CD4-positive, alpha-beta T cell treated with Interleukin-1 beta for 1 hour (primary cell): ENCODE data around the gene CPE.
A peak's percentile ranks its signal among the peaks of the same experiment; 100 is the strongest.
"Not testable (repeated sequence)": the region's sequence is repeated elsewhere in the genome, so short reads cannot be mapped to it uniquely, and the experiment has no call there.

Source experiments
- DNase-seq, 2 donors: peaks; one replicate each; pipeline ENCODE4 v3.0.0-alpha.2; 2020 to 2022

CPE gene

DNA sequence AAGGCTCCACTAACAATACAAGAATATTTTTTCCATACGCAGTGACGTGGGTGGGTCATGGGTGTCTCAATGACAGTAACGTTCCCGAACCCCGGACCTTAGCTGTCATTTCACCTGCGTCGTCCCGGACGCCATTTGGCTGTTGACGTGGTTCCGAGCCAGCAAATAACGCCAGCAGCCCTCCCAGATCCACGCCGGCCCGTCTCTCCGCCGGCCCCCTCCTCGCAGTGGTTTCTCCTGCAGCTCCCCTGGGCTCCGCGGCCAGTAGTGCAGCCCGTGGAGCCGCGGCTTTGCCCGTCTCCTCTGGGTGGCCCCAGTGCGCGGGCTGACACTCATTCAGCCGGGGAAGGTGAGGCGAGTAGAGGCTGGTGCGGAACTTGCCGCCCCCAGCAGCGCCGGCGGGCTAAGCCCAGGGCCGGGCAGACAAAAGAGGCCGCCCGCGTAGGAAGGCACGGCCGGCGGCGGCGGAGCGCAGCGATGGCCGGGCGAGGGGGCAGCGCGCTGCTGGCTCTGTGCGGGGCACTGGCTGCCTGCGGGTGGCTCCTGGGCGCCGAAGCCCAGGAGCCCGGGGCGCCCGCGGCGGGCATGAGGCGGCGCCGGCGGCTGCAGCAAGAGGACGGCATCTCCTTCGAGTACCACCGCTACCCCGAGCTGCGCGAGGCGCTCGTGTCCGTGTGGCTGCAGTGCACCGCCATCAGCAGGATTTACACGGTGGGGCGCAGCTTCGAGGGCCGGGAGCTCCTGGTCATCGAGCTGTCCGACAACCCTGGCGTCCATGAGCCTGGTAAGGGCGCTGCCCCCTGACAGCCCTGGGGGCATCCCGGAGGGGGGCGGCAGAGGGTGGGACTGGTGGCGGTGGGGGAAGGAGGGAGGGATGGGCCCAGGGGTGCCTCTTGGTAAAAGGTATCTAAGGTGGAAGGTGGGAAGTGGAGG, at the start of gene CPE:
Gene CPE, plus strand, starts transcription at position 264 of the 933 bp plus-strand sequence. Its CDS starts 214 bp downstream, at position 478.
- DNase-seq = peak; percentile 40 to 60

DNA sequence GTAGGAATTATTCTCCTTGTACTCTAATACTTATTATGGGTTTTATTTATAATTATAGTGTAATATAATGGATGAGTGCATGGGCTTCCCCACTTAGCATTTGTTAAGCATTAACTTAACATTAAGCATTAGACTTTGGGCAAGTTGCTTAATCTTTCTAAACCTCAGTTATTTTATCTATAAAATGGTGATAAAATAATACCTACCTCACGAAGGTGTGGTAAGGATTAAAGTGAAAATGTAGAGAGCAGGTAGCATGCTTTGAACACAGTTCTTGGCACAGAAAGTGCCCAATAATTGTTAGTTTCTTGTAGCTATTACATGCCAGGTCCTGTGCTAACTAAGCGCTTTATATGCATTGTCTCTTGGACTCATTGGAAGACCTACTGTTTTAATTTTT, 48.7 kb upstream of the CPE start:
- no peak for DNase-seq

- no peak for DNase-seq
These were observed 48.1 kb upstream of the CPE start for GRCh38 chr4:165330666-165331065.

- DNase-seq = no peak
These were observed 47.4 kb upstream of the CPE start for GRCh38 chr4:165331359-165331758.

DNA sequence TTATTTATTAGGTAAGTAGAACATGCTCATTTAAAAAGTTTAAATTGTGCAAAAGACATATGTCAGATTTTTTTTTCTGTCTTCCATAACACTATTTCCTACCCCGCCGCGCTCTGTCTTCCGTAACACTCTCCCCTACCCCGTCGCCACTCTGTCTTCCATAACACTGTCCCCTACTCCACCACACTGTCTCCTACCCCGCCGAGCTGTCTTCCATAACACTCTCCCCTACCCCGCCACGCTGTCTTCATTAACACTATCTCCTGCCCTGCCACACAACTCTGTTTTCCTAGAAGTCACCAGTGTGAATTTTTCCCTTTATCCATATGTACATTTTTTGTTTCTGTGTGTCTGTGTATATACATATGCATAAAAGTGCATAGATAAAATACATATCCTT, 47.0 kb upstream of the CPE start:
- DNase-seq = no peak

GRCh38 chr4:165332502-165332901, 46.3 kb upstream of the CPE start:
- DNase-seq = no peak

DNA sequence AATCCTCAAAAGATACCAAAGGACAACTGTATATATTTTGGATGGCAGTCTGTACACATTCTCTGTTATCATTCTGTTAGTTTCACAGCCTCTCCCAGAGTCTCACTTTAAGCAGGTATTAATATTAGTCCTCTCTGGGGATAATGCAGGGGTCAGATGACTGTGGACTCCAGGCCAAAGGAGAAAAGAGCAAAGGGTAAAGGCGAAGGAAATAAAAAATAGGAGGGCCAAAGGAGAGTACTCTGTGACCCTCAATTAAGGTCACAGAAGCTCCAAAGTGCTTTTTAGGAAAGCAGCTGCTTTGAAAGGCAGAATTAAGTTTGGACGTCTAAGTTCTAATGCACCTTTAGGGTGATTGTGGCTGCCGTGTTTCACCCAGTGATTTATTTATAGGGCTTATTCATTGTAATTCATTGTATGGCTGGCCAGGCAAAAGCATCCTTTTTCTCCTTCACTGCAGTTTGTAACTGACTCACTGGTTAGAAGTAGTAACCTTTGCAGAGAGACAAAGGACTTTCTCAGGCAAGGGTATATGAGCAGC, 43.6 kb upstream of the CPE start:
- DNase-seq = no peak

DNA sequence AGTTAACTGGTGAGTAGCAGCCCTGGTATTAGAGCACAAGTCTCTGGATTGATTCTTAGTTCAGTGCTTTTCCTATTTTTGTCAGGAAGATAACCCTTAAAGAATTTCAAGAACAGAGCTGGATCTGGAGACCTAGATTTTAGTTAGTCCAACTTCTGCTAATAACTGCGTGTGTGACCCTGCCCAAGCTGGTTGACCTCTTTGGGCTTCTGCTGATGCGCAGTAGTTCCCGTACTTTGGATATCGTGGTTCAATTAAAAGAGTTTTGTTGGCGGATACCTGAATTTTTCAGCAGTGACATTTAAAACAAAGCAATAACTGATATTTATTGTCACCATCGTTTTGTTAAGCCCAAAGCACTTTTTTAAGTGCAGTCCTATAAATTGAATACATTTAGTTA, 42.1 kb upstream of the CPE start:
- no peak for DNase-seq

DNA sequence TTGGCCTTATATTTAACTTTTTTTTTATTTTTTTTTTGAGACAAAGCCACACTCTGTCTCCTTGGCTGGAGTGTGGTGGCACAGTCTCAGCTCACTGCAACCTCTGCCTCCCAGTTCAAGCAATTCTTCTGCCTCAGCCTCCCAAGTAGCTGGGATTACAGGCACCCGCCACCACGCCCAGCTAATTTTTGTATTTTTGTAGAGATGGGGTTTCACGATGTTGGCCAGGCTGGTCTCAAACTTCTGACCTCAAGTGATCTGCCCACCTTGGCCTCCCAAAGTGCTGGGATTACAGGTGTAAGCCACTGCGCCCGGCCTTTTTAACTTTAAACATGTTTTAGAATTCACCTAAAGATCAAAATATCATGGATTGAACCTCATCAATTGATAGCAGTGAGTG, 36.5 kb upstream of the CPE start:
- not testable (repeated sequence) for DNase-seq

DNA sequence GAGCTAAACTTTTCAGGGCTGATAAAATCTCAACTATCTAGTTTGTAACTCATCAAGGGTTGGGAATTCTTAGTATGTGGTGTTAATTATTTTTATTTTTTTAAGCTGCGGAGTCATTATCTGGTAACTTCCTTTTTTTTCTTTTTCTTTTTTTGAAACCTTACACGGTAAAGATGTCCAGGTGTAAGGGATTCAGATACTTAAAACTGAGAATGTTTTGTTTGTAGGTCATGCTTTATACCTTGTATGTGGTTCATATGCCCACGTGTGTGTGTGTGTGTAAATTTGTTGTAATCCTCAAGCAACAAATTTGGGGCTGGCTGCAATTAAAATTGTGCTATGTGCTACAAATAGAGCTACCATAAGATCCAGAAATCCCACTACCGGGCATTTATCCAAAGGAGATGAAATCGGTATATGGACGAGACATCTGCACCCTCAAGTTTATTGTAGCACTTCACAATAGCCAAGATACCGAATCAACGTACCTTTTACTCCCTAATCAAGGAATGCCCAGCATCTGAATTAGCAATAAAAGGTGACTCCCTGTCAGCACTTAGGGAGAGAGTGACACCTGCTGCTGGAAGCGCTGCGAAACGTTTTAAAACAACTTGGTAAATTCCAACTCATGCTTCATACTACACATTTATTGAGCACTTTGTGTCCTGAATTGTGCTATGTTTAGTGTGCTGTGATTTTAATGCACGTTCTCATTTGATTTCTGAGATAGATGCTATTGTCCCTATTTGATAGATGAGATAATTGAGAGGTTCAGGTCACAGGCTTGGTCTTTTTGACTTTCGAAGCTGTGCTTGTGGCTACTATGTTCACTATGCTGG, 35.2 kb upstream of the CPE start:
- DNase-seq = peak in 1 of 2 donors; percentile 29

DNA sequence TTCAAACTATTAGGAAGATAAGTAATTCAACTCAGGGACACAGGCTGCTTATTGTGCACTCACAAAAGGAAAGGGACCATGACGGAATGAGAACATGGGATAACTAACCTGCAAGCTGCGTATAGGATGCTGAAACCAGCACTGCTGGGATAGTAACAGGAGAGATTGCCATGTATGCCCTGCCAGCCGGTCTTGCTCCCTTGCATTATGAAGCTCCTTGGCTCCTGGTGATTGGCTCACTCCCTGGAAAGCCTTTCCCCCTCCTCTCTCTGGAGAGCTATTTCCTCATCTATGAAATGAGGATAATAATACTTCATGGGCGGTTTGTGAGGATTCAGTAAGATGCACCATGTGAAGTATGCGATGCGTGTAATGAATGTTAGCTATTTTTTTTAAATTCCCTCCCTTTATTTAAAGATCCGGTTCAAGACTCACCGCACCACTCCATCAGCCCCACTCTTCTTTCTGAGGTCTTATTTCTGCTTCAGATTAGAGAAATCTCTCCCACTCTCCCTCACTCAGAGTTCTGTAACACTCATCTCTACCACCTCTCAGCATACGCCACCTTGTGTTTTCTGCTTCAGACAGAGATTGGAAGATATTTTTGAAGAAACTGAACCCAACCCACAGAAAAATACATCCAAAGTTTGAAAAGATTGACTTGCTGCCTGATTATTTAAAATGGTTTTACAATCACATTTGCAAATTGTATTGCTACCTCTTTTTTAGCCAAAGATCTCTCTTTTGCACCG, 33.0 kb upstream of the CPE start:
- DNase-seq = no peak

- DNase-seq = no peak
These were observed 30.9 kb upstream of the CPE start for GRCh38 chr4:165347647-165348569.

GRCh38 chr4:165351359-165352130, 27.3 kb upstream of the CPE start:
- DNase-seq = no peak

- no peak for DNase-seq
These were observed 22.9 kb upstream of the CPE start for GRCh38 chr4:165355900-165356300.

DNA sequence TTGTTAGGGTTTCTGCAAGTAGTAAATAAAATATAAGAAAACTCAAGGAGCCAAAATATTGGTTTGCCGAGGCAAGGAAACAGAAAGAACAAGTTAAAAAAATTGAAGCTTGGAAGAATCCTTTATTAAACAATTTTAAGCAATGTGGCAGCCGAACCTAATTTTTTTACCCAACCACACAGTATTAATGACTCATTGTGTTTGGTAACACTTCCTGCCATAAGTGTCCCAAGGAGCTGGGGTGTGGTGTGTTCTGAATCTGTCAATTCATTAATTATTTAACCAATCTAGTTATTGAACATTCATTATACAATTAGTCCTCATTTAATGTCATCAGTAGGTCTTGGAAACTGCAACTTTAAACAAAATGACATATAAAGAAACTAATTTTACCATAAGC, 19.3 kb upstream of the CPE start:
- no peak for DNase-seq

DNA sequence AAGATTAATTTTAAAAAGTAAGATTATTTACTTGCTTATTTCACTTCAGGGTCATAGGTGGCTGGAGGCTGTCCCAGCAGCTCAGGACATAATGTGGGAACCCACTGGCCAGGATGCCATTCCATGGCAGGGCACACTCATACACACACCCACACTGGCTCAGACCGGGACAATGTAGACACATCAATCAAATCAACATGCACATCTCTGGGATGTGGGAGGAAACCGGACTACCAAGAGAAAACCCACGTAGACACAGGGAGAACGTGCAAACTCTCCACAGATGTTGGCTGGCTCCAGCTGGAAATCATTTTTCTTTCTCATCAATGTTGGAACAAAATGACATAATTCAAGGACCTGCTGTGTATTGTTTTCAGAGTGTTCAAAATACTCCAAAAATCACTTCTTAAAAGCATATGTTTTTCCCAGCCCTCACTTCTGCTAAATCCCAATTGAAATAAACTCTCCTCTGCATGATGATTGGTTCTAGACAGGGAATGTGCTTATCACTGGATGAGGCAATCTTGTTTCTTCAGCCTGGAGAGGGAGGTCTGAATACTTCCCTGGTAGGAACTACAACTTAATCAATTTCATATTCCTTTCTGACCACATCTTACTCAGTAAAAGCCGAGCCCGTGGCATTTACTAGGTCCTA, 18.6 kb upstream of the CPE start:
- no peak for DNase-seq

DNA sequence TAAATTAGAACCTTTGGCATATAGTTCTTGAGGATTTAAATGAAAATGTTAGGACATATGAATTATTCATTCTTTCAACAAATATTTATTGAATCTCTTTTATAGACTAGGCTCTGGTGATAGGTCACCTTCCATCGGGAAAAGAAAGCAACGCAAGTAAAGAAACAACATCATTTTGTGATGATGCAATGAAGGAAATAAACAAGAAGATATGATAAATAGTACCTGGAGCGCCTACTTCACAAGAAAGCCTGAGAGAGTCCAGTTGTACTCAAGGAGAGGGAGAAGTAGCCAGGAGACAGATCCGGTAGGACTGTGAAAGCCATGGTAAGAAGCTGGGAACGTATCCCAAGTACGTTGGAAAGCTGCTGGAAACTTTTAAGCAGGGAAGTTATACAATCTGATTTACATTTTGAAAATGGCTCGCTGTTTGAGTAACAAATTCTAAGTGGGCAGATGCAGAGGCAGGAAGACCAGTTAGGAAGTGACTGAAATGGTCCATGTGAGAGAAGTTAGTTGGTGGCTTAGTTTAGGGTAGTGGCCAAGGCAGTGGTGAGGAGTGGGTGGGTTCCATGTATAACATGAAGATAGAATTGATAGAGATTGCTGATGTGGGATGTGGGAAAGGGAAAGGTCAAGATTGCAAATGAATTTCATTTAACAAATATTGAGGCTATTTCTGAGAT, 17.7 kb upstream of the CPE start:
- DNase-seq = no peak

GRCh38 chr4:165361810-165362209, 17.0 kb upstream of the CPE start:
- DNase-seq = no peak

GRCh38 chr4:165364452-165365080, 14.2 kb upstream of the CPE start:
- no peak for DNase-seq
